Cardiac fibroblast (primary cell): ENCODE measurements around the gene CD99L2.
A peak's percentile ranks its signal among the peaks of the same experiment; 100 is the strongest.
"Not testable (repeated sequence)": the region's sequence is repeated elsewhere in the genome, so short reads cannot be mapped to it uniquely, and the experiment has no call there.

ENCODE experiments used
- DNase-seq, 2 donors: peaks; one replicate each; pipeline versions ENCODE4 v3.0.0 to v3.0.0-alpha.2; 2010; ENCODE audit warnings: low read depth in 2 of 2
- H3K4me3 ChIP-seq, 2 donors: replicated peaks in 1 of 2; 1 replicate in 1 of 2; 2 replicates in 1 of 2; pipeline ENCODE4 v1.5.1; 2011; ENCODE audit warnings: low read depth in 2 of 2, low read length in 2 of 2, mild to moderate bottlenecking in 2 of 2, moderate library complexity in 1 of 2
- TF ChIP-seq, protein P1 (sequence below): IDR thresholded peaks from one replicate; pipeline ENCODE4 v1.5.1; 2011; ENCODE audit warnings: low read depth, mild to moderate bottlenecking, low read length, inconsistent platforms

The CD99L2 gene

GRCh38 chrX:150841456-150842197, 56.8 kb downstream of the CD99L2 start:
- peak; percentile 47 to 82 for DNase-seq
- no peak overlapping the region for H3K4me3 ChIP-seq
- TF ChIP-seq, protein P1, sequence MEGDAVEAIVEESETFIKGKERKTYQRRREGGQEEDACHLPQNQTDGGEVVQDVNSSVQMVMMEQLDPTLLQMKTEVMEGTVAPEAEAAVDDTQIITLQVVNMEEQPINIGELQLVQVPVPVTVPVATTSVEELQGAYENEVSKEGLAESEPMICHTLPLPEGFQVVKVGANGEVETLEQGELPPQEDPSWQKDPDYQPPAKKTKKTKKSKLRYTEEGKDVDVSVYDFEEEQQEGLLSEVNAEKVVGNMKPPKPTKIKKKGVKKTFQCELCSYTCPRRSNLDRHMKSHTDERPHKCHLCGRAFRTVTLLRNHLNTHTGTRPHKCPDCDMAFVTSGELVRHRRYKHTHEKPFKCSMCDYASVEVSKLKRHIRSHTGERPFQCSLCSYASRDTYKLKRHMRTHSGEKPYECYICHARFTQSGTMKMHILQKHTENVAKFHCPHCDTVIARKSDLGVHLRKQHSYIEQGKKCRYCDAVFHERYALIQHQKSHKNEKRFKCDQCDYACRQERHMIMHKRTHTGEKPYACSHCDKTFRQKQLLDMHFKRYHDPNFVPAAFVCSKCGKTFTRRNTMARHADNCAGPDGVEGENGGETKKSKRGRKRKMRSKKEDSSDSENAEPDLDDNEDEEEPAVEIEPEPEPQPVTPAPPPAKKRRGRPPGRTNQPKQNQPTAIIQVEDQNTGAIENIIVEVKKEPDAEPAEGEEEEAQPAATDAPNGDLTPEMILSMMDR, result no peak

DNA sequence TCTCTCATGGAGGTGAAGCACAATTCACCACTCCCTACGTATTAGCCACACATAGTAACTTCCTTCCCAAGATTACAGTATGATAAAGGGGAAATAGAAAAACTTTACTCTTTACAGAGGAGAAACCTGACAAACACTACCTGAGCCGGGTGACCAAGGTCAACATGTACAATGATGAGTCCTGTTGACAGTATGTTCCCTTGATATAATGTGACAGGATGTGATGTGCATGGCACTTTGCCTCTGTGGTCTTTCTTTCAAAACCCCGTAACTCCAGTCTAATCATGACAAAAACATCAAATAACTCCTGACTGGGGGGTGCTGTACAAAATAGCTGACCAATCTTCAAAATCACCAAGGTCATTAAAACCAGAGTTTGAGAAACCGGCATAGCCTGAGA, 60.6 kb downstream of the CD99L2 start:
- TF ChIP-seq, protein P1, result no peak
- H3K4me3 ChIP-seq, result no peak overlapping the region
- DNase-seq, result no peak

- no peak overlapping the region for H3K4me3 ChIP-seq
- DNase-seq, result no peak
- TF ChIP-seq, protein P1, result no peak
These were observed 63.8 kb downstream of the CD99L2 start for GRCh38 chrX:150834695-150835094.

DNA sequence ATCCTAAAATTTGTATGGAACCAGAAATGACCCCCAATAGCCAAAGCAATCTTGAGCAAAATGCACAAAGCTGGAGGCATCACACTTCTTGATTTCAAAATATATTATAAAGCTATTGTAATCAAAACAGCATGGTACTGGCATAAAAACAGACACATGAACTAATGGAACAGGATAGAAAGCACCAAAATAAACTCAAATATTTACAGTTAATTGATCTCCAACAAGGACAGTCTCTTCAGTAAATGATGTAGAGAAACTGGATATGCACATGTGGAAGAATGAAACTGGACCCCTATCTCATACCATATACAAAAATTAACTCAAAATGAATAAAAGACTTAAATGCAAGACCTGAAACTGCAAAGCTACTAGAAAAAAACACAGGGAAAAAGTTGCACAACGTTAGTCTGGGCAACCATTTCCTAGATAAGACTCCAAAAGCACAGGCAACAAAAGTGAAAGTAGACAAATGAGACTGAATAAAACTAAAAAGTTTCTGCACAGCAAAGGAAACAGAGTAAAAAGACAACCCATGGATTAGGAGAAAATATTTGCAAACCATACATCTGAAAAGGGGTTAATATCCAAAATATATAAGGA, 64.9 kb downstream of the CD99L2 start:
- TF ChIP-seq, protein P1, result no peak

DNA sequence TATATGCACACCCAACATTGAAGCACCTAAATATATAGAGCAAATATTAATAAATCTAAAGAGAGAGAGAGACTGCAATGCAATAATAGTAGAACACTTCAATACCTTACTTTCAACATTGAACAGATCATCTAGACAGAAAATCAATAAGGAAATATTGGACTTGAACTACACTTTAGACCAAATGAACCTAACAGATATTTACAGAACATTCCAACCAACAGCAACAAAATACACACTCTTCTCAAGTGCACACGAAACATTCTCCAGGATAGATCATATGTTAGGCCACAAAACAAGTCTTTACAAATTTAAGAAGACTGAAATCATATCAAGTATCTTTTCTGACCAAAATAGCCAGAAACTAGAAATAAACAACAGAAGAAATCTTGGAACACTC, 66.6 kb downstream of the CD99L2 start:
- TF ChIP-seq, protein P1, result no peak

More for the DNA sequence above, 64.9 kb downstream of the CD99L2 start:
- peak in 1 of 2 donors; percentile 42 for DNase-seq
- H3K4me3 ChIP-seq, result no peak overlapping the region

DNA sequence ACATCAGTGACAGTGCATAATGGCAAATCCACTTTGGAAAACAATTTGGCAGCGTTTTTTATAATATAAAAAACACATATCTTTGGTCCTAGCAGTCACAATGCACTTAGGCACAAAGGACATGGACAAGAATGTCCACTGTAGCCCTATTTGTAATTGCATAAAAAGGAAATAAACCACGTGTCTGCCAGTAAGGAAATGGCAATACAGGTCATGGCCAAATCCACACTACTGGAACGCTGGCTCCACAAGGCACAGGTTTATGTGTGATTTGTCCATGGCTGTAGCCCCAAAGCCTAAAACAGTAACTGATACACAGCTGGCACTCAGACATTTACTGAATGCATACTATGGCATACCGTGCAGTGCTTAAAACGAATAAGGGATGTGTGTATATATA, 69.7 kb downstream of the CD99L2 start:
- no peak overlapping the region for H3K4me3 ChIP-seq

More for the DNA sequence above, 66.6 kb downstream of the CD99L2 start:
- H3K4me3 ChIP-seq, result no peak overlapping the region
- DNase-seq, result no peak

GRCh38 chrX:150824352-150824751, 74.1 kb downstream of the CD99L2 start:
- H3K4me3 ChIP-seq, DNase-seq: not testable (repeated sequence)

More for the DNA sequence above, 69.7 kb downstream of the CD99L2 start:
- DNase-seq, result no peak
- TF ChIP-seq, protein P1, result no peak

DNA sequence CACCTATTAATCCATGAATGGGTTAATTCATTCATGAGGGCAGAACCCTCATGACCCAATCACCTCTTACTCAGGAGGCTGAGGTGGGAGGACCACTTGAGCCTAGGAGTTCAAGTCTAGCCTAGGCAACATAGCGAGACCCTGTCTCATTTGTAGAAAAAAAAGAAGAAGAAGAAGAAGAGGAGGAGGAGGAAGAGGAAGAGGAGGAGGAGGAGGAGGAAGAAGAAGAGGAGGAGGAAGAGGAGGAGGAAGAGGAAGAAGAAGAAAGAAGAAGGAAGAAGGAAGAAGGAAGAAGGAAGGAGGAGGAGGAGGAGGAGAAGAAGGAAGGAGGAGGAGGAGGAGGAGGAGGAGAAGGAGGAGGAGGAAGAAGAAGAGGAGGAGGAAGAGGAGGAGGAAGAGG, 74.6 kb downstream of the CD99L2 start:
- H3K4me3 ChIP-seq, DNase-seq: not testable (repeated sequence)
